ENCODE measurements around the gene DDX1. TPM values are rescaled to one million over a fixed set of nuclear protein-coding genes. Genes with fewer than 3 reads are reported as not detected.

The DDX1 gene
- total RNA-seq, 4 donors from 2014 or later, result 58.3 to 90.5 (median 60.8) TPM

- TF ChIP-seq POLR2A (IDR thresholded peaks at IDR 0.05; ENCODE audit: low read depth), result no peak
- no peak for TF ChIP-seq POLR2AphosphoS5 (IDR thresholded peaks at IDR 0.05)
- TF ChIP-seq, protein P1, sequence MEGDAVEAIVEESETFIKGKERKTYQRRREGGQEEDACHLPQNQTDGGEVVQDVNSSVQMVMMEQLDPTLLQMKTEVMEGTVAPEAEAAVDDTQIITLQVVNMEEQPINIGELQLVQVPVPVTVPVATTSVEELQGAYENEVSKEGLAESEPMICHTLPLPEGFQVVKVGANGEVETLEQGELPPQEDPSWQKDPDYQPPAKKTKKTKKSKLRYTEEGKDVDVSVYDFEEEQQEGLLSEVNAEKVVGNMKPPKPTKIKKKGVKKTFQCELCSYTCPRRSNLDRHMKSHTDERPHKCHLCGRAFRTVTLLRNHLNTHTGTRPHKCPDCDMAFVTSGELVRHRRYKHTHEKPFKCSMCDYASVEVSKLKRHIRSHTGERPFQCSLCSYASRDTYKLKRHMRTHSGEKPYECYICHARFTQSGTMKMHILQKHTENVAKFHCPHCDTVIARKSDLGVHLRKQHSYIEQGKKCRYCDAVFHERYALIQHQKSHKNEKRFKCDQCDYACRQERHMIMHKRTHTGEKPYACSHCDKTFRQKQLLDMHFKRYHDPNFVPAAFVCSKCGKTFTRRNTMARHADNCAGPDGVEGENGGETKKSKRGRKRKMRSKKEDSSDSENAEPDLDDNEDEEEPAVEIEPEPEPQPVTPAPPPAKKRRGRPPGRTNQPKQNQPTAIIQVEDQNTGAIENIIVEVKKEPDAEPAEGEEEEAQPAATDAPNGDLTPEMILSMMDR (IDR thresholded peaks at IDR 0.05), result no peak
- no peak for TF ChIP-seq EP300 (IDR thresholded peaks at IDR 0.05)
- no peak for DNase-seq (ENCODE audit: extremely low spot score)
- 96% methylated on average over 3 of the region's 3 CpGs for WGBS
- H3K4me1 ChIP-seq, result peaks cover 0 to 5% (median 0%) of the 10 kb centered on the region in 4 donors
- H3K36me3 ChIP-seq, result peaks cover 41 to 91% (median 71%) of the 10 kb centered on the region in 4 donors
- H3K4me3 ChIP-seq, result no peak overlapping the region
- H3K9me3 ChIP-seq, result no peaks in the 10 kb centered on the region
- intact Hi-C loops (cut with DNase I), result no loop called here
- no peaks in the 10 kb centered on the region for H3K27me3 ChIP-seq
- no peak overlapping the region for H3K27ac ChIP-seq (replicated peaks in 1 of 4)
These were observed 25.4 kb downstream of the DDX1 start for GRCh38 chr2:15616850-15617777.

GRCh38 chr2:15617778-15618448, 26.2 kb downstream of the DDX1 start:
- Histone ChIP-seq H3K27ac (replicated peaks in 1 of 4) (no peak overlapping the region), H3K4me1 (peaks cover 0 to 5% (median 0%) of the 10 kb centered on the region in 4 donors), H3K36me3 (peaks cover 49 to 97% (median 79%) of the 10 kb centered on the region in 4 donors), H3K4me3 (no peak overlapping the region), H3K9me3 (no peaks in the 10 kb centered on the region), H3K27me3 (no peaks in the 10 kb centered on the region)
- intact Hi-C loops (cut with DNase I), result no loop called here
- WGBS, result 95% methylated on average over 4 of the region's 4 CpGs
- TF ChIP-seq, protein P1 (IDR thresholded peaks at IDR 0.05), result no peak
- no peak for TF ChIP-seq EP300 (IDR thresholded peaks at IDR 0.05)
- TF ChIP-seq POLR2AphosphoS5 (IDR thresholded peaks at IDR 0.05), result no peak
- no peak for TF ChIP-seq POLR2A (IDR thresholded peaks at IDR 0.05; ENCODE audit: low read depth)
- DNase-seq (ENCODE audit: extremely low spot score), result no peak

GRCh38 chr2:15618449-15618855, 26.8 kb downstream of the DDX1 start:
- DNase-seq (ENCODE audit: extremely low spot score), result no peak
- intact Hi-C loops (cut with DNase I), result no loop called here
- Histone ChIP-seq H3K4me3 (no peak overlapping the region), H3K27ac (replicated peaks in 1 of 4) (no peak overlapping the region), H3K4me1 (peaks cover 0 to 5% (median 0%) of the 10 kb centered on the region in 4 donors), H3K36me3 (peaks cover 50 to 97% (median 79%) of the 10 kb centered on the region in 4 donors), H3K27me3 (no peaks in the 10 kb centered on the region), H3K9me3 (no peaks in the 10 kb centered on the region)
- 97% methylated on average over 16 of the region's 16 CpGs for WGBS
- no peak for TF ChIP-seq EP300 (IDR thresholded peaks at IDR 0.05)
- TF ChIP-seq, protein P1 (IDR thresholded peaks at IDR 0.05), result no peak
- no peak for TF ChIP-seq POLR2A (IDR thresholded peaks at IDR 0.05; ENCODE audit: low read depth)
- TF ChIP-seq POLR2AphosphoS5 (IDR thresholded peaks at IDR 0.05), result no peak

- Histone ChIP-seq H3K4me3 (no peak overlapping the region), H3K27me3 (no peaks in the 10 kb centered on the region), H3K4me1 (peaks cover 0 to 5% (median 0%) of the 10 kb centered on the region in 4 donors), H3K36me3 (peaks cover 52 to 97% (median 79%) of the 10 kb centered on the region in 4 donors), H3K9me3 (no peaks in the 10 kb centered on the region), H3K27ac (replicated peaks in 1 of 4) (no peak overlapping the region)
- intact Hi-C loops (cut with DNase I), result no loop called here
- DNase-seq (ENCODE audit: extremely low spot score), result no peak
- WGBS, result 98% methylated on average over 6 of the region's 11 CpGs
- TF ChIP-seq POLR2AphosphoS5 (IDR thresholded peaks at IDR 0.05) (no peak), POLR2A (IDR thresholded peaks at IDR 0.05; ENCODE audit: low read depth) (no peak), EP300 (IDR thresholded peaks at IDR 0.05) (no peak)
- TF ChIP-seq, protein P1 (IDR thresholded peaks at IDR 0.05), result no peak
These were observed 27.4 kb downstream of the DDX1 start for GRCh38 chr2:15619076-15619475.

All from esophagus muscularis mucosa (tissue), 4 donors.